H1 (cell line): ENCODE results near the gene TBC1D17. TPM values are rescaled to one million over a fixed set of nuclear protein-coding genes. Genes with fewer than 3 reads are reported as not detected.

Source experiments
- CTCF ChIA-PET: fragments of 300-600 bp; sonication (Branson Sonifier 250); formaldehyde crosslinking; loops from one replicate; lab custom pipeline; 2021; ENCODE audit not compliant: partially characterized antibody; lab: Charles Lee
- POLR2A ChIA-PET: fragments of 300-600 bp; sonication (Branson Sonifier 250); formaldehyde crosslinking; loops from one replicate; lab custom pipeline; 2021; ENCODE audit warnings: inconsistent platforms; ENCODE audit not compliant: partially characterized antibody; lab: Charles Lee
- DNase-seq, 2 experiments: peaks; one replicate each; pipeline versions ENCODE4 v3.0.0 to v3.0.0-alpha.2; 2010 to 2022; ENCODE audit warnings: low spot score in 2 of 2, low read depth in 1 of 2, mixed read lengths in 1 of 2
- FAIRE-seq: peaks from 2 replicates; lab custom pipeline; 2011; peaks lifted over from hg19 to GRCh38; lab: Jason Lieb, UNC
- H2AFZ ChIP-seq: 2 replicates; pipeline ENCODE4 v1.8.1; 2012; ENCODE audit warnings: low read length, inconsistent platforms
- H2AK5ac ChIP-seq: 2 replicates; pipeline ENCODE4 v1.6.1; 2013; ENCODE audit warnings: low read depth, low read length
- H2BK120ac ChIP-seq: replicated peaks from 2 replicates; pipeline ENCODE3; 2013; ENCODE audit warnings: low read depth, low read length, inconsistent platforms
- H2BK12ac ChIP-seq: 2 replicates; pipeline ENCODE4 v1.6.1; 2013; ENCODE audit warnings: low read depth, low read length
- H2BK15ac ChIP-seq: 2 replicates; pipeline ENCODE4 v1.6.1; 2013; ENCODE audit warnings: low read length
- H2BK20ac ChIP-seq: 2 replicates; pipeline ENCODE4 v1.6.1; 2013; ENCODE audit warnings: low read length
- H2BK5ac ChIP-seq: 2 replicates; pipeline ENCODE4 v1.6.1; 2013; ENCODE audit warnings: low read depth, low read length
- H3K14ac ChIP-seq: 2 replicates; pipeline ENCODE4 v1.6.1; 2013; ENCODE audit warnings: inconsistent platforms; ENCODE audit not compliant: insufficient read length
- H3K18ac ChIP-seq: 2 replicates; pipeline ENCODE4 v1.6.1; 2013; ENCODE audit warnings: low read length; ENCODE audit errors: extremely low read depth
- H3K23ac ChIP-seq: 2 replicates; pipeline ENCODE4 v1.6.1; 2013; ENCODE audit warnings: inconsistent platforms; ENCODE audit not compliant: insufficient read length
- H3K23me2 ChIP-seq: 2 replicates; pipeline ENCODE4 v1.6.1; 2013; ENCODE audit warnings: low read depth, low read length
- H3K27ac ChIP-seq: 2 replicates; pipeline ENCODE4 v1.6.1; 2011; ENCODE audit warnings: low read depth, low read length, inconsistent platforms
- H3K27me3 ChIP-seq, 4 experiments: replicated peaks in 1 of 4; 1 replicate in 1 of 4; 2 replicates in 3 of 4; pipeline versions ENCODE4 v1.6.1 to v1.8.1; 2011 to 2013; ENCODE audit warnings: low read length in 3 of 4, mild to moderate bottlenecking in 3 of 4, inconsistent platforms in 2 of 4, mixed read lengths in 2 of 4, moderate library complexity in 1 of 4; ENCODE audit not compliant: control insufficient read depth in 3 of 4, insufficient read depth in 3 of 4; ENCODE audit errors: extremely low read depth in 1 of 4
- H3K36me3 ChIP-seq, 4 experiments: 2 replicates each; pipeline versions ENCODE4 v1.6.1 to v1.8.1; 2011 to 2013; ENCODE audit warnings: mild to moderate bottlenecking in 4 of 4, low read length in 3 of 4, moderate library complexity in 2 of 4, control low read depth in 1 of 4, inconsistent platforms in 1 of 4; ENCODE audit not compliant: insufficient read depth in 4 of 4, control insufficient read depth in 2 of 4
- H3K4ac ChIP-seq: replicated peaks from 2 replicates; pipeline ENCODE3; 2013; ENCODE audit warnings: low read length, low read depth, mixed read lengths, inconsistent platforms; ENCODE audit not compliant: insufficient read length
- H3K4me1 ChIP-seq, 4 experiments: replicated peaks in 1 of 4; 1 replicate in 1 of 4; 2 replicates in 3 of 4; pipeline versions ENCODE4 v1.6.1 to v1.8.1; 2011 to 2013; ENCODE audit warnings: low read length in 3 of 4, inconsistent platforms in 2 of 4, mixed read lengths in 1 of 4; ENCODE audit not compliant: insufficient read depth in 4 of 4, control insufficient read depth in 3 of 4
- H3K4me2 ChIP-seq, 2 experiments: 2 replicates each; pipeline versions ENCODE4 v1.6.1 to v1.8.1; 2011 to 2013; ENCODE audit warnings: low read depth in 2 of 2, low read length in 2 of 2, control low read depth in 1 of 2, inconsistent platforms in 1 of 2, mild to moderate bottlenecking in 1 of 2; ENCODE audit not compliant: insufficient read depth in 1 of 2
- H3K4me3 ChIP-seq, 4 experiments: fragments of 200-600, 300-600 bp in 1 of 4; sonication (generic), shearing (Covaris generic), sonication (Bioruptor Twin) in 1 of 4; 2 replicates each; pipeline versions ENCODE4 v1.5.1 to v1.8.1; 2011 to 2016; ENCODE audit warnings: low read length in 4 of 4, low read depth in 3 of 4, control low read depth in 2 of 4, inconsistent platforms in 2 of 4, mild to moderate bottlenecking in 2 of 4, mixed read lengths in 1 of 4, moderate library complexity in 1 of 4; ENCODE audit not compliant: insufficient read depth in 2 of 4; ENCODE audit errors: extremely low read depth in 1 of 4
- H3K56ac ChIP-seq: replicated peaks from 2 replicates; pipeline ENCODE3; 2013; ENCODE audit warnings: low read depth, mild to moderate bottlenecking, mixed read lengths, low read length, inconsistent platforms; ENCODE audit not compliant: insufficient read length
- H3K79me1 ChIP-seq: 2 replicates; pipeline ENCODE4 v1.6.1; 2013; ENCODE audit warnings: low read depth, low read length, control low read depth
- H3K79me2 ChIP-seq, 2 experiments: 2 replicates each; pipeline versions ENCODE4 v1.6.1 to v1.8.1; 2012 to 2013; ENCODE audit warnings: low read length in 2 of 2, mild to moderate bottlenecking in 2 of 2, inconsistent platforms in 1 of 2; ENCODE audit not compliant: insufficient read depth in 2 of 2, control insufficient read depth in 1 of 2
- H3K9ac ChIP-seq, 4 experiments: replicated peaks in 1 of 4; 1 replicate in 1 of 4; 2 replicates in 3 of 4; pipeline versions ENCODE4 v1.6.1 to v1.8.1; 2011 to 2013; ENCODE audit warnings: low read depth in 3 of 4, low read length in 3 of 4, control low read depth in 2 of 4, mild to moderate bottlenecking in 2 of 4, moderate library complexity in 2 of 4, inconsistent platforms in 1 of 4; ENCODE audit errors: extremely low read depth in 1 of 4
- H3K9me3 ChIP-seq, 2 experiments: 2 replicates each; pipeline versions ENCODE4 v1.6.1 to v1.8.1; 2012 to 2013; ENCODE audit warnings: mild to moderate bottlenecking in 2 of 2, moderate library complexity in 2 of 2, control low read depth in 1 of 2, inconsistent platforms in 1 of 2, low read depth in 1 of 2, low read length in 1 of 2, mixed read lengths in 1 of 2; ENCODE audit not compliant: insufficient read depth in 2 of 2
- H4K20me1 ChIP-seq, 2 experiments: replicated peaks in 1 of 2; 2 replicates each; pipeline versions ENCODE3 to v1.8.1; 2011 to 2013; ENCODE audit warnings: inconsistent platforms in 2 of 2, low read length in 2 of 2, mild to moderate bottlenecking in 1 of 2; ENCODE audit not compliant: insufficient read depth in 2 of 2, control insufficient read depth in 1 of 2
- H4K5ac ChIP-seq: 2 replicates; pipeline ENCODE4 v1.6.1; 2013; ENCODE audit warnings: low read length, low read depth, mixed read lengths, inconsistent platforms; ENCODE audit not compliant: insufficient read length
- H4K8ac ChIP-seq: 2 replicates; pipeline ENCODE4 v1.8.0; 2013; ENCODE audit warnings: mild to moderate bottlenecking, moderate library complexity, low read length, inconsistent platforms; ENCODE audit not compliant: insufficient read depth; ENCODE audit errors: extremely low read depth
- H4K91ac ChIP-seq: replicated peaks from 2 replicates; pipeline ENCODE3; 2013; ENCODE audit warnings: low read length, mixed read lengths, inconsistent platforms; ENCODE audit not compliant: insufficient read length
- CREB1 ChIP-seq: IDR thresholded peaks from 2 replicates; pipeline ENCODE4 v1.6.1; 2012; ENCODE audit warnings: inconsistent platforms
- EGR1 ChIP-seq: IDR thresholded peaks from 2 replicates; pipeline ENCODE4 v1.6.1; 2011; ENCODE audit warnings: low read depth, low read length, borderline replicate concordance
- EP300 ChIP-seq, 2 experiments: IDR thresholded peaks; 1 replicate in 1 of 2; 2 replicates in 1 of 2; pipeline ENCODE4 v1.6.1; 2011 to 2012; ENCODE audit warnings: low read depth in 2 of 2, low read length in 2 of 2, mild to moderate bottlenecking in 2 of 2, borderline replicate concordance in 1 of 2, inconsistent platforms in 1 of 2, moderate library complexity in 1 of 2
- FOSL1 ChIP-seq: IDR thresholded peaks from 2 replicates; pipeline ENCODE4 v1.6.1; 2011; ENCODE audit warnings: mild to moderate bottlenecking, low read depth, low read length, moderate library complexity; ENCODE audit not compliant: insufficient read depth
- GABPA ChIP-seq: IDR thresholded peaks from 2 replicates; pipeline ENCODE4 v1.6.1; 2011; ENCODE audit warnings: mild to moderate bottlenecking, low read length, moderate library complexity, borderline replicate concordance; ENCODE audit not compliant: insufficient read depth
- GTF2F1 ChIP-seq: IDR thresholded peaks from 2 replicates; pipeline ENCODE4 v1.6.1; 2012; ENCODE audit warnings: low read depth, low read length, improper control_type of control experiment, borderline replicate concordance
- HDAC2 ChIP-seq, 2 experiments: fragments of 300-600 bp in 1 of 2; sonication (generic) in 1 of 2; IDR thresholded peaks; 2 replicates each; pipeline ENCODE4 v1.6.1; 2011 to 2012; ENCODE audit warnings: low read depth in 2 of 2, low read length in 2 of 2, mild to moderate bottlenecking in 2 of 2, moderate library complexity in 2 of 2, borderline replicate concordance in 1 of 2, inconsistent platforms in 1 of 2
- NANOG ChIP-seq: IDR thresholded peaks from 2 replicates; pipeline ENCODE4 v1.6.1; 2011; ENCODE audit warnings: low read length, low read depth, mild to moderate bottlenecking, inconsistent platforms; ENCODE audit not compliant: insufficient read depth, poor library complexity, severe bottlenecking
- RFX5 ChIP-seq: IDR thresholded peaks from 2 replicates; pipeline ENCODE4 v1.6.1; 2011; ENCODE audit warnings: low read depth, low read length, improper control_type of control experiment, borderline replicate concordance
- RNF2 ChIP-seq: fragments of 200-900, 300-1000 bp; sonication (generic); IDR thresholded peaks from 2 replicates; pipeline ENCODE4 v1.7.1; 2016; ENCODE audit warnings: borderline replicate concordance, low read depth, mild to moderate bottlenecking, antibody characterized with exemption, low read length; ENCODE audit not compliant: poor library complexity, severe bottlenecking; ENCODE audit errors: missing control alignments
- SIX5 ChIP-seq: IDR thresholded peaks from 2 replicates; pipeline ENCODE4 v1.6.1; 2011; ENCODE audit warnings: mild to moderate bottlenecking, low read depth, low read length
- SP4 ChIP-seq: IDR thresholded peaks from 2 replicates; pipeline ENCODE4 v1.6.1; 2012; ENCODE audit warnings: low read length, inconsistent platforms
- TAF1 ChIP-seq: IDR thresholded peaks from 2 replicates; pipeline ENCODE4 v1.6.1; 2011; ENCODE audit warnings: mild to moderate bottlenecking, low read depth, low read length
- WGBS, 2 experiments: shearing (Covaris generic) in 1 of 2; methylation state at CpG; one replicate each; pipeline versions ENCODE4 v1.1.6 to v1.1.7; 2013 to 2015; ENCODE audit warnings: low lambda C conversion rate in 2 of 2, mixed read lengths in 2 of 2, inconsistent platforms in 1 of 2, low coverage in 1 of 2, missing lambda C conversion rate in 1 of 2; ENCODE audit not compliant: insufficient replicate concordance in 2 of 2, insufficient coverage in 1 of 2, insufficient read length in 1 of 2; ENCODE audit errors: extremely low coverage in 1 of 2, missing lambda C conversion rate in 1 of 2; 5-methylcytosine and 5-hydroxymethylcytosine counted together
- polyA plus RNA-seq, 7 experiments: library from polyadenylated mRNA; depleted of rRNA in 3 of 7; stranded (reverse) in 5 of 7; unstranded in 2 of 7; fragments of >200 nt in 5 of 7; fragments of 200-250 nt in 2 of 7; gene quantifications; 1 replicate in 5 of 7; 2 replicates in 1 of 7; 4 replicates in 1 of 7; pipeline versions ENCODE4 v1.2.1 to v1.2.3, GENCODE V29; 2011 to 2013; ENCODE audit warnings: missing spikeins in 2 of 7, mixed read lengths in 2 of 7
- total RNA-seq: library from RNA; stranded (reverse); fragmentation: NEBNext Ultra II Directional; extraction: Animal tissue kit (Norgen Biotek cat#: 25700); gene quantifications from 2 replicates; pipeline ENCODE4 v1.2.1, GENCODE V29; 2021

TBC1D17 gene
- total and polyA plus RNA-seq, 2 of the 8 experiments (the other 6 are each of a cell fraction or from before 2014, with no cell fraction given) = 30.3 to 44.9 TPM

- Histone ChIP-seq H2AFZ (no peak overlapping the region), H3K27me3 (no peaks in the 10 kb centered on the region), H2AK5ac (no peak overlapping the region), H2BK5ac (no peak overlapping the region), H3K14ac (no peak overlapping the region), H3K23ac (no peak overlapping the region), H4K5ac (no peak overlapping the region), H4K91ac (no peak overlapping the region), H4K8ac (no peak overlapping the region), H2BK120ac (no peak overlapping the region), H2BK20ac (no peak overlapping the region), H3K79me1 (peaks cover 3% of the 10 kb centered on the region; the same call in 1 of the 2 replicates), H3K23me2 (no peaks in the 10 kb centered on the region), H3K79me2 (no peaks in the 10 kb centered on the region), H3K4me2 (no peak overlapping the region), H3K4me3 (no peak overlapping the region), H3K9me3 (no peaks in the 10 kb centered on the region), H2BK12ac (no peak overlapping the region), H3K4ac (no peak overlapping the region), H3K4me1 (no peaks in the 10 kb centered on the region), H3K36me3 (peaks cover 3 to 17% (median 8%) of the 10 kb centered on the region in 4 experiments; a peak in 6 of 8 replicates), H3K18ac (no peak overlapping the region), H3K27ac (no peak overlapping the region), H3K9ac (no peak overlapping the region), H3K56ac (no peak overlapping the region), H2BK15ac (no peak overlapping the region), H4K20me1 (peaks cover 0 to 3% of the 10 kb centered on the region in 2 experiments)
- no peak for FAIRE-seq
- WGBS, 2 experiments = 91% methylated on average over 11 of the region's 11 CpGs; no CpG with 5 or more reads in 1 of the 2 experiments
- DNase-seq = no peak
- ChIA-PET CTCF (interaction anchor here (1.1 kb wide), 1 partner anchor 23 kb away, joined by 3 read pairs; no protein-coding TSS in a partner anchor), POLR2A (interaction anchor here (0.7 to 3.1 kb wide), 3 partner anchors 10 to 29 kb away, joined by 3 to 13 read pairs (median 3); partner anchors contain the start of gene PTOV1)
- TF ChIP-seq NANOG (no peak), CREB1 (no peak), SIX5 (no peak), TAF1 (no peak), EP300 (IDR thresholded peaks at IDR 0.05; ENCODE audit: borderline replicate concordance in 1 of 2, low read depth in 2 of 2, low read length in 2 of 2) (no peak), RNF2 (no peak), SP4 (no peak), RFX5 (no peak), FOSL1 (no peak), EGR1 (no peak), HDAC2 (IDR thresholded peaks at IDR 0.05; ENCODE audit: borderline replicate concordance in 1 of 2, low read depth in 2 of 2, low read length in 2 of 2) (no peak), GABPA (no peak), GTF2F1 (no peak)
Observed at GRCh38 chr19:49840321-49840720, 37.2 kb upstream of the TBC1D17 start.
